ENCODE data around the gene SMOC2.

SMOC2 gene

DNA sequence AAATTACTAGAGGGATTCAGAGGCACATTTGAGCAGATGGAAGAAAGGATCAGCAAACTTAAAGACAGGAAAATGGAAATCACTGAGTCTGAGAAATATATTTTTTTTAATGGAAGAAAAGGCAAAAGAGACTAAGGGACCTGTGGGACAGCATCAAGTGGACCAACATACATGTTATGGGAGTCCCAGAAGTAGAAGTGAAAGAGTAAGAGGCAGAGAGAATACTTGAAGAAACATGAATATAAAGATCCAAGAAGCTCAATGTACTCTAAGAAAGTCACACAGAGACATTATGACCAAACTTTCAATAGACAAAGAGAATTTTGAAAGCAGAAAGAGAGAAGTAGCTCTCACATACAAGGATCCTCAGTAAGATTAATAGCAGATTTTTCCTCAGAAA is 39.5 kb downstream of the SMOC2 start:
- no peak for DNase-seq (ENCODE audit: low read depth)

- no peak for DNase-seq (ENCODE audit: low read depth)
Measured at GRCh38 chr6:168485818-168486217, 44.8 kb downstream of the SMOC2 start.

GRCh38 chr6:168490757-168491156 is 49.8 kb downstream of the SMOC2 start:
- DNase-seq (ENCODE audit: low read depth), result no peak

GRCh38 chr6:168493976-168494375 is 53.0 kb downstream of the SMOC2 start:
- no peak for DNase-seq (ENCODE audit: low read depth)

DNA sequence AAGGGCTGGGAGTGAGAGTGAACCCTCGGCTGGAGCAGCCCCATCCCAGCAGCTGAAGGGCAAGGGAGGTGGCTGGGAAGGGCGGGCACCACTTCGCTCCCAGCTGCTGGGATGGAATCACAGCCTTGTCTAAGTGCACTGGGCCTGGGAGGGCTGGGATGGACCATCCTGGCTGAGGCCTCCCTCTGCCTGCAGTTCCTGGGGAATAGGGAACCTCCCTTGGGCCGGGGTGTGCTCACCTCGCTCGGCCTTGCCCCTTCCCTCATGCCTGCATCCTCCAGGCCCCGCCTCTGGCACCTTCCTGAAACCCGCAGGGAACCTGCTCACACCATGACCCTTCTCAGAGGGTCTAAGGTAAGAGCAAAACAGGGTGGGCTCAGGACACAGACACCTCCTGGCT is 53.7 kb downstream of the SMOC2 start:
- DNase-seq (ENCODE audit: low read depth), result no peak

GRCh38 chr6:168495133-168495532 is 54.1 kb downstream of the SMOC2 start:
- no peak for DNase-seq (ENCODE audit: low read depth)

DNA sequence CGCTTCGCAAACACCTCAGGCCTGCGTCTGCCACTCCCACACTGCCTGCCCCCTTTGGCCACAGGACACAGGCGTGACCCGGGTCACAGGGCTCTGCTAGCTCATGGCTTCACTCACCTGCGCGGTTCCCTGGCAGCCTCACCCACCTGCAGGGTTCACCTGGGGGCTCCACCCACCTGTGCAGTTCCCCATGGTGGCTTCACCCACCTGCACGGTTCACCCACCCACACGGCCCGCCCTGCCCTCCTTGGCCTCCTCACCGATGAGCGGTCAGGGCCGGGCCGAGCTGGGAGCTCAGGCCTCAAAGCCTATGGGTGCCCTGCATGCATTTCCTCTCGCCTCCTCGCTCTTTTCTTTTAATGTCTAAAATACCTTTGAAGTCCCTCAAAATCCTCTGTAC is 54.7 kb downstream of the SMOC2 start:
- no peak for DNase-seq (ENCODE audit: low read depth)

DNA sequence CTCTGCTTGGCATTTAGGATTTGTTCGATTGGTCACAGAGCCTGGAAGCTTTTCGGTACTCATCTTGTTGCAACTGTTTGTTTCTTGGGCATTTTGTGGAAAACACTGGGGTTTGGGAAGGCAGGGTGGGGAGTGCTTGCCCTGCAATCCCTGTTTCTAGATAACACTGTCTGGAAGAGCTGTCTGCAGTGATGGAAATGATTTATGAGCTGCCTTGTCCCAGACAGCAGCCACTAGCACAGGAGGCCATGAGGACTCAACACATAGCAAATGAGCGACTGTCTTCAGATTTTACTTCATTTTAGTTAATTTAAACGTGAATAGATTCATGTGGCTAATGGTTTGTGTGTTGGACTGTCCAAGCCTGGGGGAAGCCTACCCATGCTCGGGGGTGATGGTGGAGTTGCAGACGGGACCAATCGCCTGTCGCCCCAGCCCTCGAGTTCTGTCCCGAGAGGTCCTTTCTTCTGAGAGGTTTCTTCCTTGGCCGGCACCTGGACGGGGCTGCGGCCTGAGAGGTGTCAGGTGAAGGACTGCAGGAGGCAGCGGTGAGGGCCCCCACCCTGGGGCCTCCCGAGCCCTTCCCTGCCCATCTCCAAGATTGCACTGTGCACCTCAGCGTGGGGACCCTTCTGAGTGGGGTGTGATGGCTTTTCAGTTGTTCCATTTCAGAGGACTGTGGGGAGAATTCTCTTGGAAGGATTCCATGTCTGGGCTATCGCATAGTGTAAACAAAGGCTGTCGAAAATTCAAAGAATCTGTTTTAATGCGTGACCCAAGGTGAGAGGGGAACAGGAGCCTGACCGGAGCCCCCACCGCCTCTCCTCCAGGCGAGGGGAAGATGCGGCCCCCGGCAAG is 55.4 kb downstream of the SMOC2 start:
- no peak for DNase-seq (ENCODE audit: low read depth)

- DNase-seq (ENCODE audit: low read depth), result no peak
Measured at GRCh38 chr6:168496997-168497331, 56.0 kb downstream of the SMOC2 start.

DNA sequence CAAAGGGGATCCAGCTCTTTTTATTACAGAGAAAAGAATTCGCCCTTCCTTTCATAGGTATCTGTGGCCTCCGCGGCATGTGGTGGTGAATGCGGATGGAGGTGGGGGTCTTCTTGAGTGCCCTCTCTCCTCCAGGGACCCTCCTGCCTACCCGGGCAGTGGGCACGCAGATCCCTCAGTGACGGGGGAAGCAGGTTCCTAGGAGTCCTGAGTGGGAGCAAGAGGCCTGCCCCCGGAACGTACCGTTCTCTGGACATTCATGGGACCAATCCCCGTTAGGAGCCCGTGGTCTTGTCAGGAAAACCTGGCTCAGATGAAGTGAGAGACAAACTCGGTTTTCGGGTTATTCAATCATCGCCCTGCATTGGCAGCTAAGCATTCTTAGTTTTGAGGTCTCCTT is 56.4 kb downstream of the SMOC2 start:
- no peak for DNase-seq (ENCODE audit: low read depth)

GRCh38 chr6:168498161-168498843 is 57.3 kb downstream of the SMOC2 start:
- no peak for DNase-seq (ENCODE audit: low read depth)

DNA sequence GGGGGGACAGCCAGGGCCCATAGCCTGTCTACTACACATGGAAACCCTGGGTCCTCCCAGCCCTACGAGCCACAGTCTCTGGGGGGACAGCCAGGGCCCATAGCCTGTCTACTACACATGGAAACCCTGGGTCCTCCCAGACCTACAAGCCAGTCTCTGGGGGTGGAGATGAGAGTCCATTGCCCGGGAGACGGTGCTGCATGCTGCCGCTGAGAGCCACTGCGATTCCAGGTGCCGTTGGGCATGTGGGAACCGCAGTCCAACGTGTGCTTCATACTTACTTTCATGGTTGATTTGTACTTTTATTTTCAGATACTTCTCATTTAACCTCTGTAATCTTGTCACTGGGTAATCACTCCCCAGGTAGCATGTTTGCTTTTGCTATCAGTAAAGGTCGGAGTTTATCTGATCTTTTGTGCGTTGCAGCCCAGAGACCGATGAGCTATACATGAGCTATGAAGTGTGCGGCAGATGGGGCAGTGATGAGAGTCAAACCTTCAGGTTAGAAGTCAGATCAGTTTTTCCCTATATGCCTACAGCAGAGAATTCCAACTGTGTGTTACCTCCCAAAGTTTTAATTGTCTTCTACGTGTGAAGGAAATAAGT is 58.2 kb downstream of the SMOC2 start:
- DNase-seq (ENCODE audit: low read depth), result no peak

- DNase-seq (ENCODE audit: low read depth), result no peak
Measured at GRCh38 chr6:168500519-168500918, 59.5 kb downstream of the SMOC2 start.

DNA sequence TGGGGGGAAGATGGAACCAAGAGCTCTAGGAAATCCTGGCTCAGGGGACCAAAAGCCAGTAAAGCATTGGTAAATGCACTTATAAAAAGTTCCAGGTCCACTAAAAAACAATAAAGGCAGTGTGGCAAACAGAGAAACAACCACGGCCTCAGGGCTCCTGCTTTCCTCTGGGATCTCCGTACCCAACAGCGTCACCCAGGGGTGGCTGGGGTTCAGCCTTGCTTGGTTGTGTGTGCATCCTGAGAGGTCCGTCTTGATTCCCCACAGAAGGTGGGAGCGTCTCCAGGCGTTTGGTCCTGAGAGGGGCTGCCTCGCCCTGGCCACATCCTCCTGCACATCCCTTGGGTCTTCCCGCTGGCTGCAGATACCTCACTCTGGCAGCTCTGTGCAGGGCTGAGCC is 60.6 kb downstream of the SMOC2 start:
- DNase-seq (ENCODE audit: low read depth), result no peak

DNA sequence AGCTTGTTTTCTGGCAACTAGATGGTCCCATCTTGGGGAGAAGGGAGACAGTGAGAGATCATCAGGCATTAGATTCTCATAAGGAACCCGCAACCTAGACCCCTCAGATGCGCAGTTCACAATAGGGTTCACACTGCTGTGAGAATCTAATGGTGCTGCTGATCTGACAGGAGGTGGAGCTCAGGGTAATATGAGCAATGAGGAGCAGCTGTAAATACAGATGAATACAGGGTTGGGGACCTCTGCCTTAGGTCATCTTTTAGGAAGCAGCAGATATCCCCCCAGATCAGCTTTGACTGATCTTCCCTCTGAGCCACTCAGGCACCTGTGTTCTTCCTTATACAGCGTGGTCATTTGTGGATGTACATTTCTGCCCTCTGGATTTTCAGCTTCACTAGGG is 63.4 kb downstream of the SMOC2 start:
- DNase-seq (ENCODE audit: low read depth), result no peak

- no peak for DNase-seq (ENCODE audit: low read depth)
Measured at GRCh38 chr6:168506460-168506859, 65.5 kb downstream of the SMOC2 start.

- no peak for DNase-seq (ENCODE audit: low read depth)
Measured at GRCh38 chr6:168507297-168507696, 66.3 kb downstream of the SMOC2 start.

DNA sequence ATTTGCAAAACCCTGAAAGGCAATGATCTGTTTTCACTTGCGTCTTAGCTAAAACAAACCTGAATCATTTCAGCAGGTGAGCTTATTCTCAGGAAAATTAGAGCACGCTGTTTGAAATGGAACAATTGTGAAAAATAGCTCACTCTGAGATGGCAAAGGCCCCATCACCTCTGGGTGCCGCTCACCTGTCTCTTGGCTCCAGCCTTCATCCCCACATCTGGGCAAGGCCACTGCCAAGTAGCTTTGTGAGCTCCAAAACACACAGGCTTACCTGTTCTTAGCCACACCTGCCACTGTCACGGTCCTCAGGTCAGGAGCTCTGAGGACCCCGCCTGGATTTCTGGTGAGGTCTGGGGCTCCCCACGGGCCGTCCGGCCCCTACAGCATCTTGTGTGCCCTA is 66.7 kb downstream of the SMOC2 start:
- no peak for DNase-seq (ENCODE audit: low read depth)

DNA sequence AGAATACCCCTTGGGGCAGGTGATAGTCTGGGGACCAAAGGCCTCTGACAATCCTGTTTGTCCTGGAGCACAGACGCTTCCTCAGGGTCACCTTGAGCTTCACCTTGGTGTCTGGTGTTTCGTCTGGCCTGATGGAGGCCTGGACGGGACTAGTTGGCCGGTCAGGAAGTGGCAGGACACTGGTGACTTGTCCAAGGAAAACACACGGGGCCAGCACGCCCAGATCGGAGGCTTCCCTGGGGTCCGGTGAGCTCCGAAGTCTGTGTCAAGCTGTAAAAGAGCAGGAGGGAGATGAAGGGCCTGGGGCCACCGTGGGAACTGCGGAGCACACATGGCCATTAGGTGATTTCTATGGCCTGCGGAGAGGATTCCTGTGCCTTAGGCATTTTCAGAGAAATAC is 67.9 kb downstream of the SMOC2 start:
- DNase-seq (ENCODE audit: low read depth), result no peak

DNA sequence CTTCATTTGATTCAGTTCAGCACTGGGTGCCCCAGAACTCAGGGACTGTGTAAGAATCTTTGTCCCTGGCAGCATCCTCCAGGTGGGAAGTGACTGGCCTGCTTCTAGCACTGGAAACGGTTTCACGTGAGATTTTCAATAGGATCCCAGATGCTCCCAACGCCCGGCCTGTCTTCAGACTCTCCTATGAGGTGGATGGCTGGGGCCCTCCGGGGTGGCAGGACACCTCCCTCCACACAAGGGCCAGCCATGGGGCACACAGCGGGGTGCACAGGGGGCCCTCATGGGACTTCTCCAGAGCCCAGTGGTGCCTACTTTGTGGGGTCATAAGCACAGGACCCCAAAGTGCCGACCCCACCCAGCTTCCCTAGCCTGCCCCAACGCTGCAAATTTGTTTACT is 72.8 kb downstream of the SMOC2 start:
- DNase-seq (ENCODE audit: low read depth), result no peak

- no peak for DNase-seq (ENCODE audit: low read depth)
Measured at GRCh38 chr6:168514216-168514615, 73.2 kb downstream of the SMOC2 start.

DNA sequence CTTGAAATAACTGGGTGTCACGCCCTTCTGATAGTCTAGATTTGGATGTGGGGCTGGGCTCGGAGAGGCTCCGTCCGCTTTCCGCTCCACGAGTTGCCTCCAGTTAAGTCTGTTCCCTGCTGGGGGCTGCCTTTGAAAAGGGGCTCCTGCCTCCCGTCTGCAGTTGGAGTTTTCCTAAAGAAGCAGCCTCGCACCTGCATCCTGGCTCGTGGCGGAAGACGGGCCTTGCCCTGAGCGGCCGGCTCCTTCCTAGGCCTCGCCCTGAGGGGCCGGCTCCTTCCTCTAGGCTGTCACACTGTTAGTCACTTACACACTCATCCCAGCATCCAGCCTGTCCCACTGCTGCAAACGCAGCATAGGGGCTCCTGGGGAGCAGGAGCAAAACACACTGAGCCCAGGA is 74.4 kb downstream of the SMOC2 start:
- DNase-seq (ENCODE audit: low read depth), result no peak

DNA sequence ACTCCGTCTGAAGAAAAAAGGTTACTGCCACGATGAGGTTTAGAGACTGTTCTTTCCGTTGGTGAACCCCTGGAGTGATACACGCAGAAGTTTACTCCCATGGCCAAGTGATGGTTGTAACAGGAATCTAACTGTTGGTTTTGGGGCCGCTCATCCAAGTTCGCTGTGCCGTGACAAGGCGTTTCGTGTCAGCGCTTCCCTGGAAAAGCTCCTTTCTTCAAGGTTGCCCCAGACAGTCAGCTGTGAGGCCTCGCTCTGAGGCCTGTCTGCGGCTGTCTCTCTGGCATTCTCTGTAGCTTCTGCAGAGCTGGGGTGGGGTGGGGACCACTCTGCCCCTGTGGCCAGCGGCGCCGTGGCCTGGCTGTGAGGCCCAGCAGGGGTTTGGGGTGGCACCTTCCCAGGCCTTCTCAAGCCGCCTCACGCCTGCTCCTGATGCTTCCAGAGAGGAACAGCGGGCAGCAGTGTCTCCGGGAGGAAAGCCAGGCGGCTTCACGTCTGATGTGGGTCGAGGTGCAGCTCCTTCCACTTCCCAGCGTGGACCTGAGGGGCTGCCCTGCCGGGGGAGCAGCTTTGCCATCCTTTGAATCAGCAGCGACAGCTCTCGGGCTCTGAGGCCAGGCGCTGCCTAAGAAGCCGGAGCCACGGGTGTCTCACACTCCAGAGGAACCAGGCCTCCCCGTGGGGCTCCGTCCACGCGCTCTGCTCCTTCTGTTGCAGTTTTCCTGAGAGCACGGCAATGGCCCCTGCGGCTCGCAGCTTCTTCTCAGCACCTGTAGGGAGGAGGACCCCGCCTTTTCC is 76.2 kb downstream of the SMOC2 start:
- no peak for DNase-seq (ENCODE audit: low read depth)
